HCT116 (cell line): ENCODE data around the gene ZNF286A. TPM values are rescaled to one million over a fixed set of nuclear protein-coding genes. Genes with fewer than 3 reads are reported as not detected.

Source experiments
- ATAC-seq: fragments of 200-7000 bp; cut with Tn5 transposase; 2 replicates; pipeline ENCODE4 v1.9.1; 2020; ENCODE audit warnings: mild to moderate bottlenecking, moderate library complexity
- BruUV-seq: library from RNA; stranded (reverse); fragments of 400-500 nt; replicated peaks from 2 replicates; lab custom pipeline; 2021; lab: Mats Ljungman, UMichigan
- CTCF ChIA-PET: fragments of 300-600 bp; sonication (Branson Sonifier 250); formaldehyde crosslinking; loops from one replicate; lab custom pipeline; 2021; ENCODE audit warnings: antibody characterized with exemption; lab: Charles Lee
- POLR2A ChIA-PET: fragments of 300-600, 350-600 bp; sonication (Branson Sonifier 250); formaldehyde crosslinking; loops from one replicate; lab custom pipeline; 2021; ENCODE audit warnings: antibody characterized with exemption; lab: Charles Lee
- RAD21 ChIA-PET, 2 experiments: fragments of 300-600 bp; sonication (Branson Sonifier 250); formaldehyde crosslinking; loops; one replicate each; lab custom pipeline; 2023; ENCODE audit warnings: low total read pairs in 2 of 2; ENCODE audit not compliant: uncharacterized antibody in 2 of 2, unreplicated experiment in 2 of 2, low non-redundant PET in 1 of 2; lab: Charles Lee
- DNase-seq: peaks from one replicate; pipeline ENCODE4 v3.0.0-alpha.2; 2010; ENCODE audit warnings: low read depth, low spot score
- H2AFZ ChIP-seq: fragments of 200-600 bp; shearing (Covaris generic), sonication (generic); 2 replicates; pipeline ENCODE4 v1.6.1; 2017; ENCODE audit warnings: low read depth, mixed run types, mixed read lengths, antibody characterized with exemption, low read length; ENCODE audit not compliant: poor library complexity, severe bottlenecking
- H3K27ac ChIP-seq: 2 replicates; pipeline ENCODE4 v1.5.1; 2012; ENCODE audit warnings: low read depth, low read length
- H3K27me3 ChIP-seq: fragments of 200-600 bp; sonication (generic); 2 replicates; pipeline ENCODE4 v1.6.1; 2016; ENCODE audit warnings: mixed run types, low read length, mixed read lengths; ENCODE audit not compliant: insufficient read depth
- H3K36me3 ChIP-seq, 2 experiments: fragments of 200-500 bp in 1 of 2; fragments of 200-600 bp in 1 of 2; sonication (Bioruptor generic) in 1 of 2; sonication (generic) in 1 of 2; 2 replicates each; pipeline versions ENCODE4 v1.5.1 to v1.6.1; 2014 to 2016; ENCODE audit warnings: low read length in 2 of 2, inconsistent platforms in 1 of 2, mixed read lengths in 1 of 2, mixed run types in 1 of 2; ENCODE audit not compliant: insufficient read depth in 2 of 2, control insufficient read depth in 1 of 2
- H3K4me1 ChIP-seq, 2 experiments: fragments of 200-600 bp in 1 of 2; sonication (generic) in 1 of 2; 2 replicates each; pipeline versions ENCODE4 v1.5.1 to v1.6.1; 2012 to 2017; ENCODE audit warnings: low read length in 2 of 2, inconsistent platforms in 1 of 2, mild to moderate bottlenecking in 1 of 2, mixed read lengths in 1 of 2, mixed run types in 1 of 2, moderate library complexity in 1 of 2; ENCODE audit not compliant: insufficient read depth in 2 of 2, control insufficient read depth in 1 of 2
- H3K4me2 ChIP-seq: fragments of 200-600 bp; sonication (generic); 2 replicates; pipeline ENCODE4 v1.6.1; 2017; ENCODE audit warnings: mixed run types, low read length, mixed read lengths
- H3K4me3 ChIP-seq, 2 experiments: fragments of 200-600 bp in 1 of 2; sonication (generic) in 1 of 2; replicated peaks in 1 of 2; 2 replicates each; pipeline ENCODE4 v1.5.1; 2011 to 2016; ENCODE audit warnings: low read length in 2 of 2, control low read depth in 1 of 2, low read depth in 1 of 2, mild to moderate bottlenecking in 1 of 2, mixed read lengths in 1 of 2, mixed run types in 1 of 2
- H3K79me2 ChIP-seq: fragments of 200-600 bp; sonication (generic); 2 replicates; pipeline ENCODE4 v1.6.1; 2017; ENCODE audit warnings: mild to moderate bottlenecking, mixed run types, low read length, moderate library complexity, mixed read lengths; ENCODE audit not compliant: insufficient read depth
- H3K9ac ChIP-seq: fragments of 200-600 bp; sonication (generic); 2 replicates; pipeline ENCODE4 v1.6.1; 2016; ENCODE audit warnings: low read length, mixed read lengths
- H3K9me2 ChIP-seq: fragments of 200-600 bp; sonication (generic), shearing (Covaris generic); 2 replicates; pipeline ENCODE4 v1.6.1; 2017; ENCODE audit warnings: mixed run types, mild to moderate bottlenecking, moderate library complexity; ENCODE audit not compliant: insufficient read depth
- H3K9me3 ChIP-seq, 2 experiments: fragments of 200-500 bp in 1 of 2; fragments of 200-600 bp in 1 of 2; sonication (Bioruptor generic) in 1 of 2; sonication (generic) in 1 of 2; 2 replicates each; pipeline ENCODE4 v1.6.1; 2014 to 2017; ENCODE audit warnings: low read length in 2 of 2, mixed read lengths in 2 of 2, inconsistent platforms in 1 of 2, low read depth in 1 of 2, mild to moderate bottlenecking in 1 of 2, mixed run types in 1 of 2, moderate library complexity in 1 of 2; ENCODE audit not compliant: control insufficient read depth in 1 of 2, insufficient read depth in 1 of 2
- H4K20me1 ChIP-seq: fragments of 200-600 bp; sonication (generic), shearing (Covaris generic); 2 replicates; pipeline ENCODE4 v1.6.1; 2017; ENCODE audit warnings: mixed run types, mild to moderate bottlenecking, moderate library complexity; ENCODE audit not compliant: insufficient read depth
- CBX3 ChIP-seq: IDR thresholded peaks from 2 replicates; pipeline ENCODE4 v1.6.1; 2012; ENCODE audit warnings: low read depth
- CTCF ChIP-seq, 3 experiments: fragments of 200-600 bp in 1 of 3; sonication (generic) in 1 of 3; IDR thresholded peaks in 2 of 3; conservative IDR thresholded peaks in 1 of 3; 2 replicates each; pipeline ENCODE4 v1.5.1; 2012 to 2017; ENCODE audit warnings: low read depth in 2 of 3, low read length in 2 of 3, antibody characterized with exemption in 1 of 3, borderline replicate concordance in 1 of 3, control low read depth in 1 of 3, mild to moderate bottlenecking in 1 of 3, mixed read lengths in 1 of 3, mixed run types in 1 of 3, moderate library complexity in 1 of 3; ENCODE audit not compliant: insufficient read depth in 1 of 3
- EZH2 ChIP-seq: fragments of 200-600 bp; sonication (generic); IDR thresholded peaks from 2 replicates; pipeline ENCODE4 v1.6.1; 2017; ENCODE audit warnings: antibody characterized with exemption, mixed run types
- MAX ChIP-seq: IDR thresholded peaks from 2 replicates; pipeline ENCODE4 v1.6.1; 2012
- POLR2A ChIP-seq: IDR thresholded peaks from 2 replicates; pipeline ENCODE4 v1.7.0; 2011; ENCODE audit warnings: borderline replicate concordance; ENCODE audit not compliant: insufficient read depth, insufficient read length; ENCODE audit errors: extremely low read depth
- REST ChIP-seq: IDR thresholded peaks from 2 replicates; pipeline ENCODE4 v1.6.1; 2012; ENCODE audit warnings: low read depth
- SIN3A ChIP-seq: IDR thresholded peaks from 2 replicates; pipeline ENCODE4 v1.6.1; 2012; ENCODE audit warnings: low read depth
- SRF ChIP-seq: IDR thresholded peaks from 2 replicates; pipeline ENCODE4 v1.6.1; 2012; ENCODE audit warnings: low read depth
- intact Hi-C: fragments of 100-400 bp; cut with micrococcal nuclease; formaldehyde crosslinking; loops from 2 replicates; pipeline ENCODE4 v1.10.0; 2022
- total RNA-seq: library from RNA; stranded (reverse); gene quantifications from one replicate; pipeline ENCODE4 v1.2.1, GENCODE V29; 2021; ENCODE audit not compliant: unreplicated experiment

Gene ZNF286A
- total RNA-seq, 1 experiment from 2014 or later = 37.0 TPM

- Histone ChIP-seq H3K9me2 (no peaks in the 10 kb centered on the region), H3K4me3 (0 out of 4 replicates have a peak overlapping the region, but pooled peaks of 1 of the 2 experiments have one; percentile 1), H2AFZ (no peak overlapping the region), H3K27ac (peak overlapping the region; percentile 89; the same call in 1 of the 2 replicates), H3K4me1 (peaks cover 51 to 75% of the 10 kb centered on the region in 2 experiments), H3K9ac (peak overlapping the region; percentile 42), H3K36me3 (peaks cover 2 to 7% of the 10 kb centered on the region in 2 experiments; a peak in 2 of 4 replicates), H3K4me2 (peak overlapping the region; percentile 64), H4K20me1 (no peaks in the 10 kb centered on the region), H3K79me2 (no peaks in the 10 kb centered on the region), H3K9me3 (no peaks in the 10 kb centered on the region), H3K27me3 (no peaks in the 10 kb centered on the region)
- intact Hi-C loops = no loop called here
- no TSS peak for BruUV-seq
- ChIA-PET RAD21 (no interaction called here), CTCF (no interaction called here), POLR2A (interaction anchor here (0.6 kb wide), 1 partner anchor 726 kb away, joined by 3 read pairs; no protein-coding TSS in a partner anchor)
- no peak for DNase-seq
- ATAC-seq = no peak
- TF ChIP-seq CTCF (IDR thresholded peaks at IDR 0.05 in 2 of 3, conservative IDR thresholded peaks at IDR 0.05 in 1 of 3; ENCODE audit: borderline replicate concordance in 1 of 3, insufficient read depth in 1 of 3, low read depth in 2 of 3, low read length in 2 of 3) = no peak
- no peak for TF ChIP-seq REST
- no peak for TF ChIP-seq SIN3A
- no peak for TF ChIP-seq EZH2
- no peak for TF ChIP-seq MAX
- TF ChIP-seq POLR2A = no peak
- no peak for TF ChIP-seq CBX3
- no peak for TF ChIP-seq SRF
Measured at GRCh38 chr17:15660077-15660476, 39.5 kb upstream of the ZNF286A start.
